HEK293T (cell line): ENCODE results near the gene ABCB1.

Source experiments
- CTCF ChIA-PET: fragments of 350-600 bp; formaldehyde crosslinking; extraction: SDS; loops from one replicate; lab custom pipeline; 2021; ENCODE audit warnings: antibody characterized with exemption, inconsistent platforms; lab: Yijun Ruan, JAX
- POLR2A ChIA-PET: fragments of 350-600 bp; formaldehyde crosslinking; extraction: SDS; loops from one replicate; lab custom pipeline; 2020; ENCODE audit warnings: antibody characterized with exemption, inconsistent platforms; lab: Yijun Ruan, JAX
- DNase-seq: peaks from one replicate; pipeline ENCODE4 v3.0.0; 2012; ENCODE audit warnings: mixed read lengths; ENCODE audit errors: extremely low spot score
- ARNT ChIP-seq: fragments of 450-650 bp; IDR thresholded peaks from 2 replicates; pipeline ENCODE4 v1.6.1; 2017; ENCODE audit warnings: mild to moderate bottlenecking
- BHLHE40 ChIP-seq: fragments of 450-650 bp; IDR thresholded peaks from 2 replicates; pipeline ENCODE4 v1.6.1; 2016; ENCODE audit warnings: mild to moderate bottlenecking, moderate library complexity, borderline replicate concordance
- CTBP1 ChIP-seq: fragments of 450-650 bp; IDR thresholded peaks from 2 replicates; pipeline ENCODE4 v1.6.1; 2016; ENCODE audit warnings: borderline replicate concordance
- ELF4 ChIP-seq: fragments of 450-650 bp; IDR thresholded peaks from 2 replicates; pipeline ENCODE4 v1.6.1; 2017; ENCODE audit warnings: antibody characterized with exemption
- FOXA1 ChIP-seq: fragments of 450-650 bp; IDR thresholded peaks from 2 replicates; pipeline ENCODE4 v1.6.1; 2016; ENCODE audit warnings: mild to moderate bottlenecking
- FOXK2 ChIP-seq: fragments of 450-650 bp; IDR thresholded peaks from 2 replicates; pipeline ENCODE4 v1.6.1; 2016; ENCODE audit warnings: mild to moderate bottlenecking
- FOXM1 ChIP-seq: fragments of 450-650 bp; IDR thresholded peaks from 2 replicates; pipeline ENCODE4 v1.6.1; 2017; ENCODE audit warnings: mild to moderate bottlenecking, borderline replicate concordance
- HDGF ChIP-seq: fragments of 450-650 bp; IDR thresholded peaks from 2 replicates; pipeline ENCODE4 v1.6.1; 2017; ENCODE audit warnings: antibody characterized with exemption, borderline replicate concordance
- L3MBTL2 ChIP-seq: fragments of 450-650 bp; conservative IDR thresholded peaks from 2 replicates; pipeline ENCODE4 v1.6.1; 2016; ENCODE audit warnings: mild to moderate bottlenecking
- LEF1 ChIP-seq: fragments of 450-650 bp; IDR thresholded peaks from 2 replicates; pipeline ENCODE4 v1.6.1; 2017; ENCODE audit warnings: mild to moderate bottlenecking, borderline replicate concordance
- NFRKB ChIP-seq: fragments of 450-650 bp; IDR thresholded peaks from 2 replicates; pipeline ENCODE4 v1.6.1; 2016; ENCODE audit warnings: mild to moderate bottlenecking, moderate library complexity
- SP1 ChIP-seq: fragments of 450-650 bp; IDR thresholded peaks from 2 replicates; pipeline ENCODE4 v1.6.1; 2017
- SUZ12 ChIP-seq: fragments of 450-650 bp; IDR thresholded peaks from 2 replicates; pipeline ENCODE4 v1.6.1; 2016; ENCODE audit warnings: mild to moderate bottlenecking
- TARDBP ChIP-seq: fragments of 450-650 bp; IDR thresholded peaks from 2 replicates; pipeline ENCODE4 v1.6.1; 2016
- ZNF384 ChIP-seq: fragments of 450-650 bp; IDR thresholded peaks from 2 replicates; pipeline ENCODE4 v1.6.1; 2016
- TF ChIP-seq, protein P1 (sequence below): fragments of 450-650 bp; IDR thresholded peaks from 2 replicates; pipeline ENCODE4 v1.6.1; 2016

Gene ABCB1

GRCh38 chr7:87479951-87480350 is 120.7 kb downstream of the ABCB1 start:
- TF ChIP-seq, protein P1, sequence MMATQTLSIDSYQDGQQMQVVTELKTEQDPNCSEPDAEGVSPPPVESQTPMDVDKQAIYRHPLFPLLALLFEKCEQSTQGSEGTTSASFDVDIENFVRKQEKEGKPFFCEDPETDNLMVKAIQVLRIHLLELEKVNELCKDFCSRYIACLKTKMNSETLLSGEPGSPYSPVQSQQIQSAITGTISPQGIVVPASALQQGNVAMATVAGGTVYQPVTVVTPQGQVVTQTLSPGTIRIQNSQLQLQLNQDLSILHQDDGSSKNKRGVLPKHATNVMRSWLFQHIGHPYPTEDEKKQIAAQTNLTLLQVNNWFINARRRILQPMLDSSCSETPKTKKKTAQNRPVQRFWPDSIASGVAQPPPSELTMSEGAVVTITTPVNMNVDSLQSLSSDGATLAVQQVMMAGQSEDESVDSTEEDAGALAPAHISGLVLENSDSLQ, result no peak
- no peak for TF ChIP-seq BHLHE40
- CTCF ChIA-PET, result interaction anchor here (0.6 kb wide), 1 partner anchor 25 kb away, joined by 3 read pairs; no protein-coding TSS in a partner anchor
- no peak for DNase-seq
- POLR2A ChIA-PET, result no interaction called here

- TF ChIP-seq, protein P1, result no peak
- no peak for TF ChIP-seq SUZ12
- no peak for TF ChIP-seq NFRKB
- no peak for TF ChIP-seq TARDBP
- no peak for TF ChIP-seq LEF1
- no peak for TF ChIP-seq CTBP1
- no peak for TF ChIP-seq ARNT
- no peak for TF ChIP-seq FOXM1
- TF ChIP-seq BHLHE40, result no peak
- no peak for TF ChIP-seq ELF4
- TF ChIP-seq L3MBTL2, result no peak
- no peak for TF ChIP-seq SP1
- no peak for TF ChIP-seq FOXA1
- TF ChIP-seq FOXK2, result no peak
- no peak for TF ChIP-seq ZNF384
- no peak for TF ChIP-seq HDGF
- ChIA-PET POLR2A (no interaction called here), CTCF (no interaction called here)
- no peak for DNase-seq
Observed at GRCh38 chr7:87476179-87476557, 124.5 kb downstream of the ABCB1 start.

- POLR2A ChIA-PET, result no interaction called here
- DNase-seq, result peak; percentile 35
- CTCF ChIA-PET, result no interaction called here
- TF ChIP-seq NFRKB (no peak), L3MBTL2 (peak; percentile 71), ARNT (no peak)
Observed at GRCh38 chr7:87475359-87476178, 125.1 kb downstream of the ABCB1 start, which contains the start of gene ABCB4. Gene ABCB4, minus strand, starts transcription at chr7:87475680. Its CDS starts 215 bp downstream, at chr7:87475465.

GRCh38 chr7:87474533-87475358 is 125.9 kb downstream of the ABCB1 start:
- ChIA-PET POLR2A (no interaction called here), CTCF (no interaction called here)
- no peak for TF ChIP-seq BHLHE40
- peak; percentile 19 for DNase-seq

DNA sequence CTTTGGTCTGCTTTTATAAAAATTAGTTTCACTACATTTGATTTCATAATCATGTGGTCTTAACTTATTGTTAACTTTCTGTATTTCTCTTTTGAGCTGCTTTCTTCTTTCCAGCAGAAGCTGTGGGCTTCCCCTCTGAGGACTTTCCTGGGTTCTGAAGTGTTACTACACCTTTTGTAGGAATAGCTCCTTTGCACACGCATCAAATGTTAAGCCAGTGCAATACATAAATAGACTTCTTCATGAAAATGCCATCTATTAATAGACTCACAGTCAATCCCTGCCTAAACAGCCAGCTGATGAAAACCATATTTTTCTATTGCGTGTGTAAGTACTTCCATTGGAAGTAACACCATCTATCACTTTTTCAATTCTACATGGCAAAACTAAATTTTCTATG is 126.7 kb downstream of the ABCB1 start:
- no peak for DNase-seq
- ChIA-PET POLR2A (no interaction called here), CTCF (no interaction called here)
- TF ChIP-seq ZNF384 (no peak), SP1 (no peak), HDGF (no peak), CTBP1 (no peak), LEF1 (no peak), NFRKB (no peak), SUZ12 (no peak), ARNT (no peak), ELF4 (no peak), FOXM1 (no peak), BHLHE40 (no peak), L3MBTL2 (no peak), FOXA1 (no peak), FOXK2 (no peak), TARDBP (no peak)
- TF ChIP-seq, protein P1, result no peak

DNA sequence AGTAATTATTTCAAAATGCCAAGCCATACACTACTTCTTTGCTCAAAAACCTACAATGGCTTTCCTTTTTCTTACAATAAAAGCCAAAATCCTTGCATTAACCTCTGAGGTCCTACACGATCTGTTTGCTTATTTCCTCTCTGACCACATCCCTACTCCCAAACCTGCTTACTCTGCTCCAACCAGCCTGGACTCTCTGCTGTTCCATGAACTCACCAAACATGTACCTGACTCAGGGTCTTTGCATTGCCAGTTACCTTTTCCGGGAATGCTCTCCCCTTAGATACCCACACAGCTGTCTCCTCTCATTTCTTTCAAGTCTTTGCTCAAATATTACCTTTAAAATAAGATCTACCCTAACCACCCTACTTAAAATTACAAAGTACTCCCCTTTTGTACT is 127.5 kb downstream of the ABCB1 start:
- POLR2A ChIA-PET, result no interaction called here
- TF ChIP-seq ELF4, result no peak
- TF ChIP-seq, protein P1, result no peak
- TF ChIP-seq HDGF, result no peak
- no peak for TF ChIP-seq FOXM1
- TF ChIP-seq TARDBP, result no peak
- TF ChIP-seq BHLHE40, result no peak
- no peak for TF ChIP-seq FOXA1
- CTCF ChIA-PET, result no interaction called here
- no peak for DNase-seq
